Limb (tissue), 2 donors: ENCODE measurements around the gene MEMO1.
"Not testable (repeated sequence)": the region's sequence is repeated elsewhere in the genome, so short reads cannot be mapped to it uniquely, and the experiment has no call there.

Experiments used
- DNase-seq, 2 donors: peaks; one replicate each; pipeline ENCODE4 v3.0.0-alpha.2; 2016; ENCODE audit errors: extremely low spot score in 2 of 2

MEMO1 gene

DNA sequence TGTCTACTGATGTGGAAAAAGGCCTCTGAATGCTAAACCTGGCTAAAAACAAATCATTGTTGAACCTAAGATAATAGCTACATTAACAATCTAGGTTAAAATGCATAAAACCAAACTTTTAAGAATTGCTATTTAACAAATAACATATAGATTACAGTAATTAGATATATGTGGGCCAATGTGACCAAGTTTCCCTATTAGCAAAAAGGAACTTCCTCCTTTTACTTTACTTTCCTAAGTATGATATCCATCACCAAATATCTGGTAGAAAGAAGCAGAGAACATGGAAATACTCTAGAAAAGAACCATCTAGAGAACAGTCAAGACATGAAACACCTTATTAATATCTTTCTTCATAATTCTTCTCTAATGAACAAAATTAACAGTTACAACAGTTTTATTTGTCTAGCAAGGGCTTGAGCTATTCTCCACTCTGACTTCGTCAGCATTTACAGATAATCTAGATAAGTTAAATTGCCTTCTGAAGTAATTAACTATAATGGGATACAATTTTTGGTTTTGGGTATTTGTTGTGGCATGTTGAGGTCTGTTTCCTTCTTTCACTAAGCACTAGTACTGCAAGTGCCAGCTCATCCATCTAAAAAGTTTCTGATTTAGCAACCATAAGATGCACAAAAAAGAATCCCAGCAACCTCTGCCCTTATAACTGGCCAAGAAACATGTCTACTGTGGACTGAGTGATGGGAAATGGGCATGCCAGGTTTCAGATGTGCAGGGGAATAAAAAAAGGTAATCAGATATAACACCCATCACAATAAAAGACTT lies 53.3 kb downstream of the MEMO1 start:
- DNase-seq = no peak

DNA sequence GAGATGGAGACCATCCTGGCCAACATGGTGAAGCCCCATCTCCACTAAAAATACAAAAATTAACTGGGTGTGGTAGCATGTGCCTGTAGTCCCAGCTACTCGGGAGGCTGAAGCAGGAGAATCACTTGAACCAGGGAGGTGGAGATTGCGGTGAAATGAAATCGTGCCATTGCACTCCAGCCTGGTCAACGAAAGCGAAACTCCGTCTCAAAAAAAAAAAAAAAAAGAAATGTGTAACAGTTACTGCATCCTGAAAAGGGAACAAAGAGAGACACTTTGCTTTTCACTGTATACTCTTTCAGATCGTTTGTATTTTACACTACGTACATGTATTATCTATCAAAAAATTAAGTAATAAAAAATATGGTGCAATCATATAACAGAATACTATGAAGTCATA lies 53.9 kb downstream of the MEMO1 start:
- DNase-seq = not testable (repeated sequence)

DNA sequence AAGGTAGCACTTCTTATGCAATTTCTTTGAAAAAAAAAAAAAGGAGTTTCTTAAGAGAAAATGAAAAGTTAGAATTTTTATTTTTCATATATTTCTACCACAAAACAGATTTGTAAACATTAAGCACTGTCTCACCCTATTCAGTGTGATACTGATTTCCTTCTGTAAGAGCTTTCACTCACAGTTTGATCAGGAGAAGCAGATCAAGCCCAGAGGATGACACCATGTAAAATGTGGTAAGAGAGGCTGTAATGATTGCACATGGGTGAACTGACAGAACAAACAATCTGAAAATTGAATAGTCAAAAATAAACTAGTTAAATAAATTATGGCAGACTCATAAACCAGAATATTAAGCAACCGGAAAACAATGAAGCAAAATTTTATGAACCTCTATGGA lies 54.5 kb downstream of the MEMO1 start:
- no peak for DNase-seq

DNA sequence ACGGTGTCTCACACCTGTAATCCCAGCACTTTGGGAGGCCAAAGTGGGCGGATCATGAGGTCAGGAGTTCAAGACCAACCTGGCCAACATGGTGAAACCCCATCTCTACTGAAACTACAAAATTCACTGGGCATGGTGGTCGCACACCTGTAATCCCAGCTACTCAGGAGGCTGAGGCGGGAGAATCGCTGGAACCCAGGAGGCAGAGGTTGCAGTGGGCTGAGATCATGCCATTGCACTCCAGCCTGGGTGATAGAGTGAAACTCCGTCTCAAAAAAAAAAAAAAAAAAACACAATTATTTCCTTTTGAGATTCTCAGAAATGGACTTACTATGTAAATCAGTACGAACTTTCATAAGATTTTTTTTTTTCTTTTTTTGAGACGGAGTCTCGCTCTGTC lies 57.7 kb downstream of the MEMO1 start:
- not testable (repeated sequence) for DNase-seq

DNA sequence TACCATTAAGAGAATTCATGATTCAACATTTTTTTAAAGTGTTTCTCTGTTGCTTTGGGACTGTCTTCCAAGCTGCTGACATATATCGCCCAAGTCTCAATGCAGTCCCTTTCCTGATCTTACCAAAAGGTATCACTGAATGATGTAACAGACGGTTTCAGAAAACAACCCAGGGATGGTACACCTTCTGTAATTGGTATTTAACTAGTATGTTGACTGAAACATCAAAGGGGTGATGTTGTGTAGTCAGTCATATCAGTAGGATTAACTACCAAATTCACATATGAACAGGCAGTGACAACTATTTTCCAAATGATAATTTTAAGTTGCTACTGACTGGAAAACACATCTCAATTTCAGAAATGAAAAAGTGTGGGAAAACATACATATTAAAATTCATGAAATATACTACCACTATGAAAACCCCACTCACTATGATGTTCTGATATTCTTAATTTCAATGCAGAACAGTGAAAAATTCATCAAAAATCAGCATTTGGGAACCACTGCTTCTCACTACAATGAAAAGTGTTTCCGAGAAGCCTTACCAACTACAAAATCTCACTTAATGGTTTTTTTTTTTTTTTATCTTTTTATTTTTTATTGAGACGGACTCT lies 59.8 kb downstream of the MEMO1 start:
- DNase-seq = no peak

DNA sequence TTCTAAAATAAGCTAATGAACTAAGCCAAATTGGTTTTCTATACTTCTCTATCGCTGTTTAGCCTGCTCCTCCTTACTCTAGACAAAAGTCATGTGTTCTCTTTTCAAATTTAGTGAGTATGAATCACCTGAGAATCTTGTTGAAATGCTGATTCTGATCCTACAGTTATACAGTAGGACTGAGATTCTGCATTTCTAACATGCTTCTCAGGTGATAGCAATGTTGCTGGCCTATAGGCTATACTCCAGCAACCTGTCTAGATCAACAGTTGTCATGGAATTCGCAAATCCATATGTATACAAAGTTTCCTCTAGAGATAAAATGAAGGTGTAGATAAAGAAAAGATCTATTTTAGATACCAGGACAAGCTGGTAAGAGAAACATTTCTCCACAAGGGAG lies 62.9 kb downstream of the MEMO1 start:
- no peak for DNase-seq

DNA sequence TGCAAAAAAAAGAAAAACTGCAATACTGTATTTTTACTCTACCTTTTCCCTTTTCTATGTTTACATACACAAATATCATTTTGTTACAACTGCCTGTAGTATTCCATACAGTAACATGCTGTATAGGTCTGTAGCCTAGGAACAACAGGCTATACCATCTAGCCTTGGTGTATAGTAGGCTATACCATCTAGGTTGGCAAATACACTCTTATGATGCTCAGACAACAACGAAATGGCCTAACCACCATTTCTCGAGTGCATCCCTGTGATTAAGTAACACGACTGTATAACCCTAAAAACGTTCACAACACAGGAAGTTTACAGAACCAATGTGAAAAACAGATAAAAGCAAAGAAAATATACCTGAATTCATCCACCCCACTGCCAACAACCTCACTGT lies 64.0 kb downstream of the MEMO1 start:
- no peak for DNase-seq

DNA sequence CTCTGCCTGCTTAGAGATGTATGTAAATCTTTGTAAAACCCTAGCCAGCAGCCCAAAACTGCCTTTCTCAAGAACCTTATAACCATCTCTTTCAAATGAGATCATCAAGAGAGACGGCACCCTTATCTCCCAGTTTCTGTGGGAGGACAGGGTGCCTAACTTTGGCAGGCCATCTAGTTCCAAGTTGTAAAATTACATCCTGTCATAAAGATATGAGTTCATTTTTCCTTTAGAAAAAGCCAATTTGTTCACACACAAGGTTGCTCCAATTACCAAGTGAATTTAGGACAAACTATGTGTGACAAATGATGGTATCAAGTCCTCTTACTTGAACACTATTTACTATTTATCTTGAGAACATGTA lies 65.3 kb downstream of the MEMO1 start:
- no peak for DNase-seq

DNA sequence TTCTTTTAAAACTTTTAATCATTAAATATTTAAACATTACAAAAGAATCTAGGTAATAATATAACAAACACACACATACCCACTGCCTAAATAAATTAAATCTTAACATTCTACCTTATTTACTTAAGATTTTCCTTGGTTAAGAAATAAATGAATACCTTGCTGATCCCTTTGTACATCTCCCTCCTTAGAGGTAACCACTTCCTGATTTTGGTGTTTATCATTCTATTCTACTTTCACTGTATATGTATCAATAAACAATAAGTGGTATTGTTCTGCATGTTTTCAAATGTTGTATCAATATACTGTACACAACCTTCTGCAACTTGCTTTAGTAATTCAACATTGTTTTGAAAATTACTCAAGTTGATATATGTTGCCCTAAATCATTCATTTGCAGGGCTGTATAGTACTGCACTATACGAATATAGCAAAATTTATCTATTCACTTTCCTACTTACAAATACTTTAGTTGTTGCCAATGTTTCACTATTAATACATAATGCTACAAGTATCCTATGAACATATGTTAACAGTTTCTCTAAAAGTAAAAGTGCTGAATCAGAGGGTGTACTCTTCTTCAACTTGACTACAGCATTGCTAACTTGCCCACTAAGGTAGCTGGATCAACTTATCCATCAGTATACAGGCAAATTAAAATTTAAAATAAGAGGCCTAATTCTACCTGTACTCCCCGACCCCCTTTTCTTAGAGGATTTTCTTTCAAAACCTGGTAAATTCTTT lies 65.8 kb downstream of the MEMO1 start:
- no peak for DNase-seq

DNA sequence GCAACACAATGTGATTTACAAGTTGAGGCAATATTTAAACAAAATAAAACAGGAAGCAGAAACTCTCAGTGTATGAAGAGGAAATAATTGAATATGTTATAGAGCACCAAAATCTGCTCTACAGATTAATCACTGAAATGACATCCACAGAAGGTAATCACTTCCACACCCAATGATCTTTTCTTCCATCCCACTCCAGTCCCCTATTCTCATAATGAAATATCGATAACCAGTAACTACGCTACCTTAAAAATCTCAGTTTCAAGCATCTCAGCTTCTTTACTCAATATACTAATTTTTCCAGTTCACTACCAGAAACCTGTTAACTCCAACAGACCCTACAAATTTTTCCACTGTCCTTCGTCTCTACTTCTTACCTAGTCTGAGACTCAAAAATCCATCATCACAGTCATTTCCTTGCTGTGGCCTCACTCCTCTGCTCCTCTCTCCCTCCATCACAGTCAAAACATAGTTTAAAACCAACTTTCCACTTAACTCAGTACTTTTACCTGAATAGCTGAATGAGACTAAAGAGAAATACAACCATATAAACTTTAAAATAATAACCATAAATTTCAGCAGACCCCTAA lies 67.1 kb downstream of the MEMO1 start:
- no peak for DNase-seq

DNA sequence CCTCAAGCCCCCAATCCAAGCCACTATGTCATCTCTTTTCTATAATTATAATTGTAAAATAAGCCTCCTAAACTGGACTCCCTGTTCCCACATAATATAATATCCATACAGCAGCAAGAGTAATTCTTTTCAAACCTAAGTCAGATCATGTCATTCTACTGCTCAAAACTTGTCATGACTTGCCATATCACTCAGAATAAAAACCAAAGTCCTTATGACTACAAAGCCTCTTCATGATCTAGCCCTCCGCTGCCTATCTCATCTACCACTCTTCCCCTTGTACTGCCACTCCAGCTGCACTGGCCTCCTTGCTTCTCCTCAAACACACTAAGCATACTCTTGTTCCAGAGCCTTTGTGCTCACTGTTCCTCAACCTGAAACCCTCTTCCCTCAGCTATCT lies 69.9 kb downstream of the MEMO1 start:
- no peak for DNase-seq

DNA sequence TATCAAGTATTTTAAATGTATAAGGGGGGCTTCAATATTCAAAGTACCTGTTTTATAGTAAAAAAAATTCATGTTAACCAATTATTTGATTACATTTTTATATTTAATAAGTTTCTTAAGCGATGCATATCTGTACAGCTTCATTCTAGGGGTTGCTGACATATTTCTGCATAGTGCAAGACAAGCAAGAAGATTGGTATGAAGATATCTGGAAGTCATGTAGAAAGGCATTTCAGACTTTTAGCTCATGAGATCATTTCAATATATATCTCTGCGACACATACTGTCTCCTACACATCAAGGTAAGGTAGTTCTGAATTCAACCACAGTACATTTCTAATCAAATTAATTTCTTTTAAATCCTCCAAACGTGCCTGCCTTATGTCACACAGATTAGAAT lies 73.1 kb downstream of the MEMO1 start:
- DNase-seq = no peak

DNA sequence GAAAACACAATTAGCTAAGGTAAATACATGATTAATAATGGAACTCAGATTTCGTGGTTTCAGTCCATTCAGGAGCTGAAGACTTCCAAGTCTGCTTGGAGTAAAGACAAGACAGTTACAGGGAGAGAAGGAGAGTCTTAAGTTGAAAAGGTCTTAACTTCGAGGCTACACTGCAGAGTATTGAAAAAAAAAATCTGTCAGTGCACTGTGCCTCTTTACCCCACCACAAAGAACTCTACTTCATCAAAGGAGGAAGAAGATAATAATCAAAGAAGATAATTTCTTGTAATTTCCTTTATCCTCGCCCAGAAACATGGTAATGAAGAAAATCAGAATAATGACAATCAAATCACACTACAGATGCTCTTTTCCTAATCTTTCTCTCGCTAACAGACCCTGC lies 75.4 kb downstream of the MEMO1 start:
- DNase-seq = no peak

DNA sequence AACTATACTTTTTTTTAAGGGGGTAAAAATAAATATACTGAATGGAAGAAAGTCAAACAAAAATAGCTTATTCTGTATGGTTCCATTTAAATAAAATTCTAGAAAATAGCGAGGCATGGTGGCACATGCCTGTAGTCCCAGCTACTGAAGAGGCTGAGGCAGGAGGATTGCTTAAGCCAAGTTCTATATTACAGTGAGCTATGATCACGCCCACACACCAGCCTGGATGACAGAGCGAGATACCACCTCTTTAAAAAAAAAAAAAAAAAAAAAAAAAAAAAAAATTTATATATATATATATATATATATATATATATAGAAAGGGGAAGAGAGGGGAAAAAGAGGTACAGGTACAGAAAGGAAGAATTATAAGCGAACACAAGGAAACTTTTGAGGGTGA lies 77.7 kb downstream of the MEMO1 start:
- DNase-seq = no peak

DNA sequence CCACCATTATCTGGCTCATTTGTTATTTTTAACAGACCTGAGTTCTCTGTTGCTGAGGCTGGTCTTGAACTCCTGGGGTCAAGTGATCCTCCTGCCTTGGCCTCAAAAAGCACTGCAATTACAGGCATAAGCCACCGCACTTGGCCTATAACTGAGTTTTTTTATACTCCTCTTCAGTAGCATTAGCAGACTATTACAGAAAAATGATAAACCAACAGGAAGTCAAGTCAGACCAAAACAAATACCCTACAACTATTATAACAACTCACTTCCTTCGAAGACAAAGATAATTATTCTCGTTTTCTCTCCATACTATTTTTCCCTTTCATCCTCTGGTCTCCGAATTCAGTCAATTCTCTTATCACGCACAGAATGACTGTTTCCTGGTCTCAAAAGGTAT lies 78.2 kb downstream of the MEMO1 start:
- no peak for DNase-seq

DNA sequence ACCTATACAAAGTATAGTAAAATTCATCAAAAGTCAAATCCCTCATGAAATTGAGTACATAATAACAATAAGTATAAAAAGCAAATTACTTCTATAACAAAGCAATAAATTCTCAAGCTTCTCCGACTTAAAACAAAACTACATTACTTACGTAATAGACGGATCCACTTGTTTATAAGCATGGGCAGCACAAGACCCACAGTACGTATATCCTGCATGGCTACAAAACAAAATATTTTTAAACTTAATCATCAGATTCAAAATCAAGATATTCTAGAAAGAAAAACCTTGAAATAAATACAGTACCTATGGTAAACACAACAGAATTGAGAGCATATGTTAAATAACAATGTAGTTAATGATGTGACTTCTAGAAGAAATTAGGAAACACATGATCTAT lies 78.9 kb downstream of the MEMO1 start:
- DNase-seq = no peak

DNA sequence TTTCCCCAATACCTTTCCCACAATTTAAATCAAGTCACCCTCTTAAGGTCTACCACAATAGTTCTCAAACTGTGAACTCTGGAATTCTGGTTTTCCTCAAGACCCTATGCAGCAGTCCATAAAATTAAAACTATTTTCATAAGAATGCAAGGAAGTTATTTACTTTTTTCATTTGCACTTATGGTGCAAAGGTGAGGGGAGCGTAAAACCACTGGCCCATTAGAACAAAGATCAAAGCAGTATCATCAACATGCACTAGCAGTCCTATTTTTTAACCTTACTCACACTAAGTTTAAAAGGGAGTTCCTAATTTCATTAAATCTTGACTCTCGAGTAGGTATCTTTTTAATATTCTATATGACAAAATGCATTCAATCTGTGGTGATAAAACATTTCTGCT lies 85.3 kb downstream of the MEMO1 start:
- DNase-seq = no peak

DNA sequence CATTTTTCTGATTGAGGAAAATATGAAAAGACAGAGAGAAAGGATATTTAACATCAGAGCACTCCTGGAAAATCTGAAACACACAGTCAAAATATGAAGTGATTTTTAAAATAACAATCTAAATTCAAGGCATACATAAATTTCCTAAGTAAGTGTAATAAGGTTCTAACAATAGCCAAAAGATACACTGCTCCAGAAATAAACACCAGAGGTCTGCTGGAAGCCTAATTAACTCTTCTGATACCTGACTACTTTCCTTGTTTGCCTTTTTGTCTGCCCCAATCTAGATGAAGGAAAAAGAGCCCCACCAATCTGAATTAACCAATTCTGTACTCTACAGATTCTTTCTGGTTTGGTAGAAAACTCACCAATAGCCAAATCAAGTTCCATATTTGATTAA lies 87.1 kb downstream of the MEMO1 start:
- no peak for DNase-seq

DNA sequence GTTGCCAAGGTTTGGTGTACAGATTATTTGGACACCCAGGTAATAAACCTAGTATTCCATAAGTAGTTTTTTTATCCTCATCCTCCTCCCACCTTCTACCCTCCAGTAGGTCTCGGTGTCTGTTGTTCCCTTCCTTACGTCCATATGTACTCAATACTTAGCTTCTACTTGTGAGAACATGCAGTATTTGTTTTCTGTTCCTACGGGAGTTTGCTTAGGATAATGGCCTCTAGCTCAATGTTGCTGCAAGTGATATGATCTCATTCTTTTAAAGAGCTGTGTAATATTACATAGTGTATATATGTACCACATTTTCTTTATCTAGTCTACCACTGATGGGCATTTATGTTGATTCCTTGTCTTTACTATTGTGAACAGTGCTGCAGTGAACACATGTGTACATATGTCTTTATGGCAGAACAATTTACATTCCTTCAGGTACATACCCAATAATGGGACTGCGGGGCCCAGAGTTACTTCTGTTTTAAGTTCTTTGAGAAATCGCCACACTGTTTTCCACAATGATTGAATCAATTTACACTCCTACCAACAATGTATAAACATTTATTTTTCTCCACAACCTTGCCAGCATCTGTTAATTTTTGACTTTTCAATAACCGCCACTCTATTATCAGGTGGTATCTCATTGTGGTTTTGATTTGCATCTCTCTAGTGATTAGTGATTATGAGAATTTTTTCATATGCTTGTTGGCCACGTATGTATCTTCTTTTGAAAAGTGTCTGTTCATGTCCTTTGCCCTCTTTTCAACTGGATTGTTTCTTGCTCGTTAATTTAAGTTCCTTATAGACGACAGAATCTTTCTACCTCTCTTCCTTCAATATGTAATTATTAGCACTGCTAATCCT lies 88.0 kb downstream of the MEMO1 start:
- DNase-seq = no peak

DNA sequence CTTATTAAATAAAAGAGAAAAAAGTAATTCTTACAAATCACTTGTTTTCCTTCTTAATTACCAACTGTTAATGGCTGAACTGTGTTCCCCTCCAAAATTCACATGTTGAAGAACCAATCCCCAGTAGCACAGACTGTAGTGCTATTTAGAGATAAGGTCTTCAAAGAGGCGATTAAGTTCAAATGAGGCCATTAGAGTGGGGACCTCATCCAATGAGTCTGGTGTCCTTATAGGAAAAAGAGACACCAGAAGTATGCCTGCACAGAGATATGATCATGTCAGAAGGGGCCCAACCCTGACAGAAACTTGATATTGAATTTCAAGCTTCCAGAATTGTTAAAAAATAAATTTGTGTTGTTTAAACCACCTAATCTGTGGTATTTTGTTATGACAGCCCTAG lies 89.8 kb downstream of the MEMO1 start:
- DNase-seq = no peak

DNA sequence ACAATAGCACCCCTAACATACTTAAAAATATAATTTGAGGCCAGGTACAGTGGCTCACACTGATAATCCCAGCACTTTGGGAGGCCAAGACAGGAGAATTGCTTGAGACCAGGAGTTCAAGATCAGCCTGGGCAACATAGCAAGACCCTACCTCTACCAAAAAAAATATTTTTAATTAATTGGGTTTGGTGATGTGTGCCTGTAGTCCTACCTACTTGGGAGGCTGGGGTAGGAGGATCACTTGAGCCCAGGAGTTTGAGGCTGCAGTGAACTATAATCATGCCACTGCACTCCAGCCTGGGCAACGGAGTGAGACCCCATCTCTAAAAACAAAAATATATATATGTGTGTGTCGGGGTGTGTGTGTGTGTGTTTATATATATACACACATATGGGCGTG lies 91.3 kb downstream of the MEMO1 start:
- no peak for DNase-seq

DNA sequence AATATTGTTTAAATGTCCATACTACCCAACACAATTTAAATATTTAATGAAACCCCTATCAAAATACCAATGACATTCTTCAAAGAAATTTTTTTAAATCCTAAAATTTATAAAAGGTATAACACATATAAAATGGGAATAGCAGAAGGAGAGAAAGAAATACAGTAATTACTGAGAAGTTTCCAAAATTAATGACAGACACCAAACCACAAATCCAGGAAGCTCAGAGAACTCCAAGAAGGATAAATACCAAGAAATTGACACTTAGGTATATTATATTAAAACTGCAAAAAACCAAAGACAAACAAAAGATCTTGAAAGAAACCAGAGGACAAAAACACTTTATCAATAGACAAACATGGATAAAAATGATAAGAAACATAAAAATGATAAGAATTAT lies 101.1 kb downstream of the MEMO1 start:
- DNase-seq = no peak
